OCI-LY1 (cell line): ENCODE results near the gene HOXD4.

Experiments
- H2AFZ ChIP-seq: fragments of 200-600 bp; sonication (generic), shearing (Covaris generic); 2 replicates; pipeline ENCODE4 v1.6.0; 2014; ENCODE audit warnings: antibody characterized with exemption, mild to moderate bottlenecking, low read length
- H3F3A ChIP-seq: fragments of 200-600 bp; sonication (generic), shearing (Covaris generic); 2 replicates; pipeline ENCODE4 v1.6.0; 2014; ENCODE audit warnings: mild to moderate bottlenecking, antibody characterized with exemption, low read length, moderate library complexity; ENCODE audit not compliant: insufficient read depth
- H3K27ac ChIP-seq: fragments of 200-600 bp; sonication (generic); 2 replicates; pipeline ENCODE4 v1.5.1; 2014; ENCODE audit warnings: low read length, mixed run types, mild to moderate bottlenecking, low read depth; ENCODE audit not compliant: poor library complexity, severe bottlenecking
- H3K27me3 ChIP-seq: fragments of 200-600 bp; sonication (generic); 2 replicates; pipeline ENCODE4 v1.6.0; 2014; ENCODE audit warnings: antibody characterized with exemption, mild to moderate bottlenecking, low read length, moderate library complexity; ENCODE audit not compliant: insufficient read depth
- H3K36me3 ChIP-seq: fragments of 200-600 bp; sonication (generic); 2 replicates; pipeline ENCODE4 v1.6.1; 2014; ENCODE audit warnings: mild to moderate bottlenecking, antibody characterized with exemption, low read length, moderate library complexity, mixed read lengths; ENCODE audit not compliant: insufficient read depth
- H3K4me1 ChIP-seq: fragments of 200-600 bp; sonication (generic); 2 replicates; pipeline ENCODE4 v1.5.1; 2014; ENCODE audit warnings: mild to moderate bottlenecking, low read length, moderate library complexity; ENCODE audit not compliant: insufficient read depth, severe bottlenecking
- H3K4me2 ChIP-seq: fragments of 200-600 bp; sonication (generic), shearing (Covaris generic); 2 replicates; pipeline ENCODE4 v1.6.1; 2014; ENCODE audit warnings: low read length
- H3K4me3 ChIP-seq: fragments of 200-600 bp; sonication (generic); 2 replicates; pipeline ENCODE4 v1.5.1; 2014; ENCODE audit warnings: low read length, low read depth, mild to moderate bottlenecking, mixed read lengths; ENCODE audit not compliant: poor library complexity, severe bottlenecking
- H3K79me2 ChIP-seq: fragments of 200-600 bp; shearing (Covaris generic); 2 replicates; pipeline ENCODE4 v1.6.1; 2016; ENCODE audit warnings: mixed run types, low read length, mixed read lengths; ENCODE audit not compliant: insufficient read depth
- H3K9ac ChIP-seq: fragments of 200-600 bp; sonication (generic), shearing (Covaris generic); 2 replicates; pipeline ENCODE4 v1.6.1; 2014; ENCODE audit warnings: mild to moderate bottlenecking, low read length, mixed read lengths
- H3K9me2 ChIP-seq: fragments of 200-600 bp; sonication (generic), shearing (Covaris generic); 2 replicates; pipeline ENCODE4 v1.6.1; 2014; ENCODE audit warnings: low read depth, mild to moderate bottlenecking, low read length, mixed read lengths
- H3K9me3 ChIP-seq: fragments of 200-600 bp; shearing (Covaris generic); 2 replicates; pipeline ENCODE4 v1.6.1; 2014; ENCODE audit warnings: low read length, mixed read lengths
- H4K20me1 ChIP-seq: fragments of 200-600 bp; sonication (generic), shearing (Covaris generic); 2 replicates; pipeline ENCODE4 v1.6.0; 2016; ENCODE audit warnings: mild to moderate bottlenecking, low read length; ENCODE audit not compliant: insufficient read depth
- CTCF ChIP-seq: fragments of 200-600 bp; sonication (generic), shearing (Covaris generic); IDR thresholded peaks from 2 replicates; pipeline ENCODE4 v1.5.1; 2017; ENCODE audit warnings: mild to moderate bottlenecking, antibody characterized with exemption, low read length, moderate library complexity, mixed read lengths
- EZH2 ChIP-seq: fragments of 200-600 bp; sonication (generic), shearing (Covaris generic); IDR thresholded peaks from 2 replicates; pipeline ENCODE4 v1.8.0; 2017; ENCODE audit warnings: borderline replicate concordance, mixed run types, mild to moderate bottlenecking, antibody characterized with exemption, low read length, moderate library complexity, mixed read lengths

Gene HOXD4

GRCh38 chr2:176169181-176169580 is 17.8 kb downstream of the HOXD4 start:
- Histone ChIP-seq H3K4me3 (no peak overlapping the region), H3K9me2 (no peaks in the 10 kb centered on the region), H3K4me1 (no peaks in the 10 kb centered on the region), H3K9me3 (no peaks in the 10 kb centered on the region), H3K4me2 (no peak overlapping the region), H3K9ac (no peak overlapping the region), H4K20me1 (no peaks in the 10 kb centered on the region), H2AFZ (no peak overlapping the region), H3K79me2 (no peaks in the 10 kb centered on the region), H3K36me3 (no peaks in the 10 kb centered on the region), H3F3A (no peaks in the 10 kb centered on the region), H3K27me3 (no peaks in the 10 kb centered on the region; the same call in 1 of the 2 replicates), H3K27ac (no peak overlapping the region)
- TF ChIP-seq CTCF (no peak), EZH2 (no peak)

GRCh38 chr2:176169711-176170110 is 18.4 kb downstream of the HOXD4 start:
- H3K27ac ChIP-seq, result no peak overlapping the region
- H2AFZ ChIP-seq, result no peak overlapping the region
- H3K79me2 ChIP-seq, result no peaks in the 10 kb centered on the region
- no peaks in the 10 kb centered on the region for H3K36me3 ChIP-seq
- no peaks in the 10 kb centered on the region for H3F3A ChIP-seq
- H3K27me3 ChIP-seq, result no peaks in the 10 kb centered on the region; the same call in 1 of the 2 replicates
- H3K9ac ChIP-seq, result no peak overlapping the region
- peaks cover 2% of the 10 kb centered on the region for H3K4me1 ChIP-seq
- H3K9me3 ChIP-seq, result no peaks in the 10 kb centered on the region
- no peaks in the 10 kb centered on the region for H4K20me1 ChIP-seq
- no peak overlapping the region for H3K4me3 ChIP-seq
- no peak overlapping the region for H3K4me2 ChIP-seq
- TF ChIP-seq EZH2 (no peak), CTCF (no peak)
- no peaks in the 10 kb centered on the region for H3K9me2 ChIP-seq

- no peak overlapping the region for H3K4me3 ChIP-seq
- no peaks in the 10 kb centered on the region for H3K36me3 ChIP-seq
- no peak overlapping the region for H3K27ac ChIP-seq
- H3K27me3 ChIP-seq, result no peaks in the 10 kb centered on the region; the same call in 1 of the 2 replicates
- H3K9ac ChIP-seq, result no peak overlapping the region
- H3F3A ChIP-seq, result no peaks in the 10 kb centered on the region
- H3K4me1 ChIP-seq, result peaks cover 4% of the 10 kb centered on the region
- H3K9me2 ChIP-seq, result no peaks in the 10 kb centered on the region
- H3K4me2 ChIP-seq, result no peak overlapping the region
- no peak for TF ChIP-seq EZH2
- no peaks in the 10 kb centered on the region for H4K20me1 ChIP-seq
- no peaks in the 10 kb centered on the region for H3K79me2 ChIP-seq
- H3K9me3 ChIP-seq, result no peaks in the 10 kb centered on the region
- H2AFZ ChIP-seq, result no peak overlapping the region
Measured at GRCh38 chr2:176170602-176171305, 19.4 kb downstream of the HOXD4 start.
